HG03521 (cell line): ENCODE measurements around the gene GPR65.
A peak's percentile ranks its signal among the peaks of the same experiment; 100 is the strongest.

Experiments
- ATAC-seq: cut with Tn5 transposase; IDR thresholded peaks from one replicate; pipeline ENCODE4 v1.9.1; 2021; ENCODE audit warnings: mild to moderate bottlenecking, moderate library complexity; ENCODE audit not compliant: unreplicated experiment

Gene GPR65

GRCh38 chr14:88005050-88005481 is at the start of gene GPR65:
Gene GPR65, plus strand, starts transcription at chr14:88005135. Its CDS starts 5,713 bp downstream, at chr14:88010848.
- ATAC-seq, result peak; percentile 72

DNA sequence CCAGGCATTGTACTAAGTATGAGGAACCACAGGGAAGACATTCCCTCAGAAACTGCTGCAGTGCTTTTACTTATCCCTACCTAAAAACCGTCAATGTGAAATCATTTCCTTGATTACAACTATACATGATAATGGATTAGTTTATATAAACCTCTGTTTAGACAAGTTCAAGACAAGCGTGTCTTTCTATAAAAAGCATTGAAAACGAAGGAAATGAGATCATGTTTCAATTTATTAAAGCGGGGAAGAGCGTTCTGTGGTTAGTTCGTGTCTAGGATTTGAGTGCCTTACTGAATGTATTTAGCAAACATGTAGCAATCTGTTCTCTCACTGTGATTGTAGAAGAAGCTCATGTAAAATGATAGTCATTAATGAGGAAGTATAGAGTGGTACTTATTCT is 49.4 kb upstream of the GPR65 start:
- ATAC-seq, result no peak

GRCh38 chr14:87960013-87960787 is 44.7 kb upstream of the GPR65 start:
- no peak for ATAC-seq

- ATAC-seq, result no peak
Measured at GRCh38 chr14:87961246-87961645, 43.7 kb upstream of the GPR65 start.

- ATAC-seq, result no peak
Measured at GRCh38 chr14:87966816-87967215, 38.1 kb upstream of the GPR65 start.

GRCh38 chr14:87967496-87967895 is 37.4 kb upstream of the GPR65 start:
- ATAC-seq, result no peak

- peak; percentile 61 for ATAC-seq
Measured at GRCh38 chr14:87971010-87971409, 33.9 kb upstream of the GPR65 start.

GRCh38 chr14:87975636-87976035 is 29.3 kb upstream of the GPR65 start:
- no peak for ATAC-seq

GRCh38 chr14:87979689-87980088 is 25.2 kb upstream of the GPR65 start:
- no peak for ATAC-seq

- no peak for ATAC-seq
Measured at GRCh38 chr14:87989221-87989955, 15.5 kb upstream of the GPR65 start.

GRCh38 chr14:87989956-87990299 is 15.0 kb upstream of the GPR65 start:
- ATAC-seq, result no peak

DNA sequence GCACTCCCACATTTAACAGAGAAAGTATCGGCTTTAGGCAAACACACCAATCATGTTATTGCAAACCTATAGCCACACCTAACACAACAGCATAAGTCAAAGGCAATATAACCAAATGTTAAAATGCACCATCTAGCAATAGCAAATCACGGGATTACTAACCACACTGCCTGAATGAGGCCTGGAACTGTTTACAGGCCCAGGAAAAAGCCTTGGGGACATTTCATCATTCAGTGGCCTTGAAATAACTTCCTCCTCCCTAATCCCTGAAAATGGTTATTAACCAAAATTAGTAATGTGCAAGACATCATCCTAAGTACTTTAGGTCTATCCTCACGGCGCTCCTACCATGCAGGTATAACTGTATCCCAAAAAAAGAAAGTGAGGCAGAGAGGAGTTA is 14.3 kb upstream of the GPR65 start:
- ATAC-seq, result no peak

DNA sequence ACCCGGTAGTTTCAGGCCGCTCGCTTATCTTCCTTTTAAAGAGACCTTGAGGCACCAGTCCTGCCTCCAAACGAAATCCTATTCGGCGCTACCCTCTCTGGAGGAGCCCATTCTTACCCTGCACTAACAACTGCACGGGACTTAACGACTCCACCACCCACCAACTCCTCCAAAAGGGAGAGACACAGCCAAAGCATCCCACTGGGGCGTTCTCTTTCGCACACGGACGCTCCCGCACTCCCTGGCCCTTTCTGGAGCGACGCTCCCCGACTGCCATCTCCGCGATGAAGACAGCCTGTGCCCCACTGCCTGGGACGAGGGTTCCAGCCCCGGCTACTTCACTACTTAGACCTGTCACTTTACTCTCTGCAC is 12.6 kb upstream of the GPR65 start:
- no peak for ATAC-seq

DNA sequence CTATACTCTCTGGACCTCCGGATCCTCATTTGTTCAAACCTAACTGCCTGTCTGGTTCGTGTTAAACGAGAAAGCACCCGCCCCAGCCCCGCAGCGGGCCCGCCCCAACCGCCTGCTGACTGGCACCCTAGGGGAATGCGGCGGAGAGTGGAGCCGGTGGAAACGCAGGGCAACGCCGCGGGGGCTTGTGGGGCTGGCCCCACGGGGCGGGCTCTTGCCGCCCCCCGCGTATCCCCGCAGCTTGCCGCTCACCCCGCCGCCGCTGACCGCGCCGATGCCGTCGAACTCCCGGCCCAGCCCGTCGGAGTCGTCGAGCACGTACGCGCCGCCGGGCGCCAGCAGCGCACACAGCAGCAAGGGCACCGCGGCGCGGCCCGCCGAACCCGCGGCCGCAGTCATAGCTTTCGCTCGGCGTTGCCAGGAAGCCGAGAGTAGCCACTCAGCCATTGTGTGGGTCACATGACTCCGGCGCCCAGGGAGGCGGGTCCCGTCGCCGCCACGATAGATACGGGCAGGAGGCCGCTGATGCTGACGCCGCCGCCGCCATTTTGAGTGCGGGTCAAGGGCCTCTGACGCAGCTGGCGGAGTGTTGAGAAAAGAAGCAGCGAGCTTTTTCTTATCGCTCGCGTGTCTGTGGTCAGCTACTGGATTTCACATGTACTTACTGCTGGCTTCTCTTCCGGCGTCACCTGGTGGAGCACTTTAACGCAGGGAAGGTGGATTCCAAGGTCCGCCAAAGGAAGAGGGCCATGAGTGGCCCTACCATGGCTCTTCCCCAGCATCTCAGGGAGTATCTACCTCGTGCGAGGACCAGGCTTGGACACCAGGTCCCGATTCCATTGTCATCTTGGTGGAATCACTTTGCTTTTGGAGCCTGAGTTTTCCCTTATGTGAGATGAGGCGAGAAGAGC is 12.0 kb upstream of the GPR65 start, which contains the start of gene GALC:
Gene GALC, minus strand, starts transcription at position 465 of the 911 bp plus-strand sequence. Its CDS starts 18 bp downstream, at position 447.
- peak; percentile 86 for ATAC-seq

- ATAC-seq, result peak; percentile 28
Measured at GRCh38 chr14:87994974-87995373, 10.0 kb upstream of the GPR65 start.

DNA sequence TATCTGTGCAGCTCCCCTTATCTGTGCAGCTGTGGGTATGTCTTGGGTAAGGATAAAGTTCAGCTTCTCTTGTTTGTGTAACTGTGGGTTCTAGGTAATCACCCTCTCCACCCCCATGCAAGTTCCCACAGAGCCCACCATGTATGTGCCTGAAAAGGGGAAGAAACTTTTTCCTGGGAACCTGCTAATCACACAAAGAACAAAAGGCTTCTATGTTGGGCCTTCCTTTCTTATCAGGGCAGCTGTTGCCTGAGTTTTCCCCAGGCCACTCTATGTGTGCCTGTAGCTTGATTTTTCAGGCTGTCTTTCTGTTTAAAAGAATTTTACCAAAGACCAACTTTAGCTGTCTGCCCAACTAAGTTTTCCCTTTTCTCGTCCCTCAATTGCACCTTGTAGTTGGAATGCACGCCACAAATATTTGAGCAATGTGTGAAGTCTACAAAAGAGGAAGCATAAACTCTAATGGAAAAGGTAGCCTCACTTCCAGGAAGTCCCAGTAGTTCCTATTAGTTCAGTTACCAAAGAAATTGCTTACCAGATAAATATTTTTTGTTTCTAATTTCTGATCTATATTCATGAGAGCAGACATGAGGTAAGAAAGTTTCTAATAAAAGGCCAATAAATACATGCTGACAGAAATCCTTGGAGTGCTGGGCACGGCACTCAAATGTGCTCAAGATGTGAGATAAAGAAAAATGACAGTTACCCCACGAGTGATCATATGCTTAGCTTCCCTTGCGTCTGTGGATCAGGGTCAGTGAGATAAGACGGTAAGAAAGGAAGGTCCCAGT is 9.2 kb upstream of the GPR65 start:
- ATAC-seq, result no peak

DNA sequence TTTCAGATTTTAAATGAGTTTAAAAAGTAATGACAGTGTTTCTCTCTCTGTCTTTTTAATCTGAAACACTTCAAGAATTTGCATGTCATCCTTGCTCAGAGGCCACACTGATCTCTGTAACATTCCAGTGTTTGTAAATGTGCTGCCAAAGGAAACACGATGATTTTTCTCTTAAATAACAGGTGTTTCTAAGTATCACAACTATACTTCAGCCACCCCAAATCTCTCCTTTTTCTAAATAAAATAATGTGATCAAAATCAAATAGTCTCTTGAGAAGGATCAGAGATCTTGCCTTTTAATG is 8.7 kb upstream of the GPR65 start:
- ATAC-seq, result no peak

DNA sequence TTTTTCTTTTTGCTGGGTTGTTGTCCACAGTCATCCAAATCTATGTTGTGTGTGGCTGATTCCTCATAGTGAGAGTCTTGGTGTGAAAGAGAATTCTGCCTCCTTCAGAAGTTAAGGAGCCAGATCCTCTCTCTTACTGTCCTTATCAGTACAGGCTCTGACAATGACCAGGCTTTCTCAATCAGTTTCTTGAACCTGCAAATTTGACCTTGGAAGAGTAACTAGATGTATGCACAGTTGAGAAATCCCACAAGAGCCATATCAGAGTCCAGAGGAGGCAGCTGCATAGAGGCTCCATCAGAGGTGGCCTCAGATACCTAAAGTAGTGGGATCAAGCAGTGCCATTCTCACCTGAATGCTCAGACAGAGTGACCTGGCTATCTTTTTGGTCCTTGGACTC is 6.5 kb upstream of the GPR65 start:
- ATAC-seq, result no peak

DNA sequence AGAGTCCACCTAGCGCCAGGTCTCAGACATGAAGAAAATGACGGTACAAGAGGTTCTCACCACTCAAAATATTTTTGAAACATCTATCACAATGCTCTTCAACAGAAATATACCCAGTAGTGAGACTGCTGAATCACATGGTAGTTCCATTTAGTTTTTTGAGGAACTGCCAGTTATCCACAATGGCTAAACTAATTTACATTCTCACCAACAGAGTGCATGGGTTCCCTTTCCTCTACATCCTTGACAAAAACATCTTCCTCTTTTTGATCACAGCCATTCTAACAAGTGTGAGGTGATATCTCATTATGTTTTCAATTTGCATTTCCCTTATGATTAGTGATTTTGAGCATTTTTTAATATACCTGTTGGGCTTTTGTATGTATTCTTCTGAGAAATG is 5.7 kb upstream of the GPR65 start:
- ATAC-seq, result no peak

DNA sequence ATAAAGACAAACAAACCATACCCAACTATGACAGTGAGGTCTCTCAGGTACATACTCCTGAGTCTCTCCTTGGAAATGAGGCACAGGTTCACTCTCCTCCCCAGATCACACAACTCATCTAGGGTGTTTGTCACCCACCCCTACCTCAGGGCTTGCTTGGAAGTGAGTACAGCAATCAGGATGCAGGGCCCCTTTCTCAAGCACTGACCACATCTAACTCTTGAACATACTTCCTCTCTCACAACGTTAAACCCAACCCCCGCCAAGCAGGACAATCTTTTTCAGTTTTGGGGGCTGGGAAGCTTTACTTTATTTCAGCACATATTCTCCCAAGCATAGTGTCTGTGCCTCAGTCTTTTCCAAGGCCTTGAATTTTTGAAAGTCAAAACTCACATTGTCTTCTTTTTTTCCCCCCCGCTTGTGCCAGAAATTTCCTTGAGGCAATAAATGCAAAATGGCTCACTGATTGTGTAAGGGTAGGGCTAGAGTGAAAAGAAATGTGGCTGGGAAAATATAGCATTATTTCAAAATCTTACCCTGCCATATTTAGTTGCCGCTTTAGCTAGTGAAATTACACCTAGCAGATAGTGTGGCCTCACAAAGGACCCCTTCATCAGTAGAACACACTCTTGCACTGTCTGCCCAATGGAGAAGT is 2.4 kb upstream of the GPR65 start:
- ATAC-seq, result no peak
